KOPT-K1 (cell line): ENCODE measurements around the gene SEC14L6.
"Not testable (repeated sequence)": the region's sequence is repeated elsewhere in the genome, so short reads cannot be mapped to it uniquely, and the experiment has no call there.

ENCODE experiments used
- H3K27ac ChIP-seq: fragments of 200-600 bp; sonication (generic); 2 replicates; pipeline ENCODE4 v1.5.1; 2016; ENCODE audit warnings: antibody characterized with exemption, mild to moderate bottlenecking, low read depth, low read length; ENCODE audit not compliant: poor library complexity, severe bottlenecking
- H3K36me3 ChIP-seq: fragments of 200-600 bp; sonication (generic); 2 replicates; pipeline ENCODE4 v1.5.1; 2017; ENCODE audit warnings: antibody characterized with exemption, mild to moderate bottlenecking, low read length, moderate library complexity; ENCODE audit not compliant: insufficient read depth
- H3K9me3 ChIP-seq: fragments of 200-600 bp; sonication (generic); 2 replicates; pipeline ENCODE4 v1.5.1; 2017; ENCODE audit warnings: antibody characterized with exemption, low read length, mild to moderate bottlenecking; ENCODE audit not compliant: insufficient read depth, poor library complexity, severe bottlenecking

Gene SEC14L6

DNA sequence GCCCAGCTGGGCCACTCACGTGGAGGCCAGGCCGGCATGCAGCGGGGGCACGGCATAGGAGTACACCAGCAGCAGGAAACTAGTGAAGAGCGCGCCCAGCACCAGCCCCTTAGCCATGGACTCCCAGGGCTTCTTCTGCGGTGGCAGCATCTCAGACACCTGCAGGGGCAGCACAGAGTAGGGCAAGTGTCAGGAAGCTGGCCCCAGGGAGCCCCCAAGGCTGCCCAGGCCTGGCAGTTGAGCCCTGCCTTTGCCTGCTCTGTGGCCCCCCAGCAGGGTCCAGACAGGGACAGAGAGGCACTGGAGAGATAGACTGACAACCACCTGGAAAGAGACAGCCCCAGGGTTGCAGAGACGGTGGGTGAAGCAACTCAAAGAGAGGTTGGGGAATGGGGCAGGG lies 10.7 kb upstream of the SEC14L6 start:
- no peaks in the 10 kb centered on the region for H3K36me3 ChIP-seq
- H3K9me3 ChIP-seq = no peaks in the 10 kb centered on the region
- no peak overlapping the region for H3K27ac ChIP-seq

- no peaks in the 10 kb centered on the region for H3K9me3 ChIP-seq
- H3K27ac ChIP-seq = no peak overlapping the region
These were observed 9.8 kb upstream of the SEC14L6 start for GRCh38 chr22:30556388-30556787.

DNA sequence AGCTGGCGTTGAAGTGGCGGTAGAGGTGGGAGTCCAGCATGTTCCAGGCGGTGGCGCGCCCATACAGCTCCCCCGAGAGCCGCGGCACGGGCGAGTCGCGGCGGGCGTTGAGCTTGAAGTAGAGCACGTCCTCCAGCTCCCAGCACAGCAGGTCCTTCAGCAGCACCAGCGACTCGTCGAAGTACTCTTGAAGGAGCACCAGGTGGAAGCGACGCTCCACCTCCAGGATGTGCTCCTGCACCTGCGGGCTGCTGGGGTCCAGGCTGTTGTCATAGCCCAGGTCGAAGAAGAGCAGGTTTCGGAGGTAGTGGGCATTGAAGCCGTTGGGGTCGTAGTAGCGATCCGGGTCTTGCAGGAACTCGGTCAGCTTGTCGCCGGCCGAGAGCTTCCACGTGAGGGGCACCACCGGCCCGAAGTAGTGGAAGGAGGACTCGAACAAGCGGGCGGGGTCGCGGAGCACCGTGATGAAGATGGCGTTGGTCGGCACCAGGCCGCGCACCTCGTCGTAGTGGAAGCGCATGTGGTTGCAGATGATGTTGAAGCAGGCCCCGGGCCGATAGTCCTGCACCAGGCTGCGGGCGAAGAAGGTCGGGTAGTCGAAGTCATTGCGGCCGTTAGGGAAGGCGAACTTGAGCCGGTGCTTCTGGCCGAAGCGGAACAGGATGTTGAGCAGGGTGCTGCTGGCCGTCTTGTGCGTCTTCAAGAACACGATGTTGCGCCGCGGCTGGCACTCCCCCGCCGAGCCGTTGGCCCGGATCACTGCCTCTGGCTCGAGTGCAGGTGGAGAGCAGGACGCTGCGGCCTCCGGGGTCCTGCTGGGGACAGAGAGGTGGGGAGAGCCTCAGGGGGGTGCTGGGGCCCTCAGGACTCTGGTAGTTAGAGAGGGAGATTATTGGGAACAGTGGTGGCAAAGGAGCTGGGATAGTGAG lies 9.0 kb upstream of the SEC14L6 start:
- Histone ChIP-seq H3K9me3 (no peaks in the 10 kb centered on the region), H3K36me3 (no peaks in the 10 kb centered on the region), H3K27ac (no peak overlapping the region)

More at GRCh38 chr22:30556388-30556787, 9.8 kb upstream of the SEC14L6 start:
- no peaks in the 10 kb centered on the region for H3K36me3 ChIP-seq

- Histone ChIP-seq H3K27ac (no peak overlapping the region), H3K9me3 (no peaks in the 10 kb centered on the region), H3K36me3 (no peaks in the 10 kb centered on the region)
These were observed 7.4 kb upstream of the SEC14L6 start for GRCh38 chr22:30553971-30554370.

GRCh38 chr22:30552719-30553118 lies 6.2 kb upstream of the SEC14L6 start:
- Histone ChIP-seq H3K36me3 (no peaks in the 10 kb centered on the region), H3K27ac (no peak overlapping the region), H3K9me3 (no peaks in the 10 kb centered on the region)

GRCh38 chr22:30551813-30552212 lies 5.3 kb upstream of the SEC14L6 start:
- H3K27ac ChIP-seq, H3K9me3 ChIP-seq, H3K36me3 ChIP-seq: not testable (repeated sequence)

GRCh38 chr22:30547188-30547587 lies 647 bp upstream of the SEC14L6 start:
- Histone ChIP-seq H3K9me3 (no peaks in the 10 kb centered on the region), H3K27ac (no peak overlapping the region), H3K36me3 (no peaks in the 10 kb centered on the region)

DNA sequence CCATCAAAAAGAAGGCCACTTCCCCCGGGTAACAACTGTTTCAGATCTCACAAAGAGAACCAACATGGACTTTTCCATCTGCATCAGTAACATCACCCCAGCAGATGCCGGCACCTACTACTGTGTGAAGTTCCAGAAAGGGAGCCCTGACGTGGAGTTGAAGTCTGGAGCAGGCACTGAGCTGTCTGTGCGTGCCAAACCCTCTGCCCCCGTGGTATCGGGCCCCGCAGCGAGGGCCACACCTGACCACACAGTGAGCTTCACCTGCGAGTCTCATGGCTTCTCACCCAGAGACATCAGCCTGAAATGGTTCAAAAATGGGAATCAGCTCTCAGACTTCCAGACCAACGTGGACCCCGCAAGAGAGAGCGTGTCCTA lies 3.7 kb downstream of the SEC14L6 start:
- H3K27ac ChIP-seq = no peak overlapping the region
- no peaks in the 10 kb centered on the region for H3K36me3 ChIP-seq

GRCh38 chr22:30541961-30542810 lies 4.4 kb downstream of the SEC14L6 start:
- no peak overlapping the region for H3K27ac ChIP-seq
- H3K36me3 ChIP-seq = no peaks in the 10 kb centered on the region
- H3K9me3 ChIP-seq = no peaks in the 10 kb centered on the region

More for the DNA sequence above, 3.7 kb downstream of the SEC14L6 start:
- no peaks in the 10 kb centered on the region for H3K9me3 ChIP-seq

GRCh38 chr22:30541511-30541910 lies 5.0 kb downstream of the SEC14L6 start:
- not testable (repeated sequence) for H3K9me3 ChIP-seq, H3K36me3 ChIP-seq, H3K27ac ChIP-seq

DNA sequence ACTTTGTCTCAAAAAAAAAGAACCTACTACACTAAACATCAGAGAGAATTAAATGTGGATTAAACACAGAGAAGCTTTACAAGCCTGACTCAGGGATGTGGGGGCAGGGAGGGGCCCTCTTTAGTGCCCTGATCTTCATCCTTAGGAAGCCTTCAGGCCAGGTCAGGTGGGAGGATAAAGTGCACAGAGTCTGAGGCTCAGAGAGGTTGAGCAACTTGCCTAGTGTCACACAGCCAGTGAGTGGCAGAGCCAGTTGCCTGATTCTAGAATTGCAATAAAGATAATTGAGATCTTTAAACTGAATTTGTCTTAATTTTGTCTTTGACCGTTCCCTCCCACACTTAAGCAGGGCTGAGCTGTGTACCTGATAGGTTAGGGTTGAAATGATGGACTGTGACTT lies 7.2 kb downstream of the SEC14L6 start:
- Histone ChIP-seq H3K27ac (no peak overlapping the region), H3K36me3 (no peaks in the 10 kb centered on the region), H3K9me3 (no peaks in the 10 kb centered on the region)

DNA sequence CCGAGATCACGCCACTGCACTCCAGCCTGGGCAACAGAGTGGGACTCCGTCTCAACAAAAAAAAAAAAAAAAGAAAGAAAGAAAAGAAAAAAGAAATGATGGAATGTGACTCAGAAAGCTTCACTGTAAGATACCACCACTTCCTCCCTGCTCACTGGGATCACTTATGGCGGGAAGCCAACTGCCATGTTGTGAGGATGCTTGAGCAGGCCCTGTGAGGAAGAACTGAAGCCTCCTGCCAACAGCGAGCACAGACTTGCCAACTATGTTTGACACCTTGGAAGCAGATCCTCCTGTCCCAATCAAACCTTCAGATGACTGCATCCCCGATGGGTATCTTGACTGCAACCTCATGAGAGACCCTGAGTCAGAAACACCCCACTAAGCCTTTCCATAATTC lies 8.3 kb downstream of the SEC14L6 start:
- no peaks in the 10 kb centered on the region for H3K9me3 ChIP-seq
- no peak overlapping the region for H3K27ac ChIP-seq
- H3K36me3 ChIP-seq = no peaks in the 10 kb centered on the region

- Histone ChIP-seq H3K9me3 (no peaks in the 10 kb centered on the region), H3K27ac (no peak overlapping the region), H3K36me3 (no peaks in the 10 kb centered on the region)
These were observed 9.3 kb downstream of the SEC14L6 start for GRCh38 chr22:30537083-30537731.

DNA sequence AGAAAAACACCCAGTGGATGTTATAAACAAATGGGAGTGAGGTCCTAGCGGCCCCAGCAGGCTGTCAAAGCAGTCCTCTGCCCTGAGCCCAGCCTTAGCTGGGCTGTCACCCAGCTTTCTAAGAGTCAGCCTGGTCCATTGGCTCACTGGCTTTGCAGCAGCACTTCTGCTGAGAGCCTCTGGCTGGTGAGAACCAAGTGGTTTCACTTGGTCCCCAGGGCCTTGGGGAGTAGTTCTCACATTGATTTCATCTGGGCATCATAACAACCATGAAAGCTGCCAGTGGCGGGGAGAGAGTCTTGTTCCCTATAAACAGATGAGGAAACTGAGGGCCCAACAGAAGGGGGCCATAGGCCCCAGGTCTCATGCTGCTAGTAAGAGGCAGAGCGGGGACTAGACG lies 11.4 kb downstream of the SEC14L6 start:
- Histone ChIP-seq H3K36me3 (no peaks in the 10 kb centered on the region), H3K9me3 (no peaks in the 10 kb centered on the region), H3K27ac (no peak overlapping the region)
